ENCODE results near the gene MAST1.
A peak's percentile ranks its signal among the peaks of the same experiment; 100 is the strongest.

Gene MAST1

GRCh38 chr19:12867120-12868099 lies 29.1 kb downstream of the MAST1 start:
- peak; percentile 52 to 68 for DNase-seq (ENCODE audit: low read depth in 2 of 2)
- TF ChIP-seq CTCF (IDR thresholded peaks at IDR 0.05; ENCODE audit: low read depth, low read length) = no peak
- H3K4me3 ChIP-seq (replicated peaks in 1 of 2; ENCODE audit: low read depth in 2 of 2, low read length in 2 of 2) = peak overlapping the region; percentile 40 to 48

- TF ChIP-seq CTCF (IDR thresholded peaks at IDR 0.05; ENCODE audit: low read depth, low read length) = no peak
- H3K4me3 ChIP-seq (replicated peaks in 1 of 2; ENCODE audit: low read depth in 2 of 2, low read length in 2 of 2) = no peak overlapping the region
- peak in 1 of 2 donors; percentile 29 for DNase-seq (ENCODE audit: low read depth in 2 of 2)
Measured at GRCh38 chr19:12868540-12869112, 30.3 kb downstream of the MAST1 start.

- no peak for DNase-seq (ENCODE audit: low read depth in 2 of 2)
- H3K4me3 ChIP-seq (replicated peaks in 1 of 2; ENCODE audit: low read depth in 2 of 2, low read length in 2 of 2) = no peak overlapping the region
- no peak for TF ChIP-seq CTCF (IDR thresholded peaks at IDR 0.05; ENCODE audit: low read depth, low read length)
Measured at GRCh38 chr19:12871681-12872080, 33.4 kb downstream of the MAST1 start.

- no peak overlapping the region for H3K4me3 ChIP-seq (replicated peaks in 1 of 2; ENCODE audit: low read depth in 2 of 2, low read length in 2 of 2)
- no peak for TF ChIP-seq CTCF (IDR thresholded peaks at IDR 0.05; ENCODE audit: low read depth, low read length)
- DNase-seq (ENCODE audit: low read depth in 2 of 2) = no peak
Measured at GRCh38 chr19:12872255-12872654, 33.9 kb downstream of the MAST1 start.

- no peak for TF ChIP-seq CTCF (IDR thresholded peaks at IDR 0.05; ENCODE audit: low read depth, low read length)
- DNase-seq (ENCODE audit: low read depth in 2 of 2) = peak; percentile 75 to 84
- H3K4me3 ChIP-seq (replicated peaks in 1 of 2; ENCODE audit: low read depth in 2 of 2, low read length in 2 of 2) = peak overlapping the region; percentile 35 to 45
Measured at GRCh38 chr19:12872941-12873890, 34.9 kb downstream of the MAST1 start.
